ENCODE results near the gene MOG. TPM values are rescaled to one million over a fixed set of nuclear protein-coding genes. Genes with fewer than 3 reads are reported as not detected.

The MOG gene
- not detected for total RNA-seq

- ChIA-PET CTCF (interaction anchor here (1.0 kb wide), 1 partner anchor 9 kb away, joined by 3 read pairs; no protein-coding TSS in a partner anchor), POLR2A (no interaction called here)
- no peak for DNase-seq
- no peaks in the 10 kb centered on the region for H3K36me3 Mint-ChIP-seq (ENCODE audit: low read depth)
- H3K9me3 Mint-ChIP-seq = no peaks in the 10 kb centered on the region
- H3K27me3 Mint-ChIP-seq = peaks cover 34% of the 10 kb centered on the region
- no peak within 1 kb of the TSS for H3K4me3 Mint-ChIP-seq
- H3K4me1 Mint-ChIP-seq = no peaks in the 10 kb centered on the region
- no peak within 1 kb of the TSS for H3K27ac Mint-ChIP-seq
These were observed at the start of gene MOG for GRCh38 chr6:29656798-29657197. Gene MOG (plus strand): TSS chr6:29657092. CDS start chr6:29657210, 118 bp downstream.

GRCh38 chr6:29608131-29608530 lies 48.8 kb upstream of the MOG start:
- Mint-ChIP-seq H3K36me3 (ENCODE audit: low read depth) (peaks cover 16% of the 10 kb centered on the region), H3K9me3 (no peaks in the 10 kb centered on the region), H3K27ac (no peak overlapping the region), H3K4me1 (no peaks in the 10 kb centered on the region), H3K27me3 (no peaks in the 10 kb centered on the region), H3K4me3 (no peak overlapping the region)
- ChIA-PET POLR2A (no interaction called here), CTCF (no interaction called here)
- no peak for DNase-seq

GRCh38 chr6:29610540-29610939 lies 46.4 kb upstream of the MOG start:
- no peak overlapping the region for H3K27ac Mint-ChIP-seq
- H3K4me1 Mint-ChIP-seq = no peaks in the 10 kb centered on the region
- peaks cover 20% of the 10 kb centered on the region for H3K36me3 Mint-ChIP-seq (ENCODE audit: low read depth)
- CTCF ChIA-PET = no interaction called here
- no peak overlapping the region for H3K4me3 Mint-ChIP-seq
- H3K27me3 Mint-ChIP-seq = no peaks in the 10 kb centered on the region
- POLR2A ChIA-PET = interaction anchor here (1.1 kb wide), 1 partner anchor 18 kb away, joined by 3 read pairs; no protein-coding TSS in a partner anchor
- no peak for DNase-seq
- no peaks in the 10 kb centered on the region for H3K9me3 Mint-ChIP-seq

DNA sequence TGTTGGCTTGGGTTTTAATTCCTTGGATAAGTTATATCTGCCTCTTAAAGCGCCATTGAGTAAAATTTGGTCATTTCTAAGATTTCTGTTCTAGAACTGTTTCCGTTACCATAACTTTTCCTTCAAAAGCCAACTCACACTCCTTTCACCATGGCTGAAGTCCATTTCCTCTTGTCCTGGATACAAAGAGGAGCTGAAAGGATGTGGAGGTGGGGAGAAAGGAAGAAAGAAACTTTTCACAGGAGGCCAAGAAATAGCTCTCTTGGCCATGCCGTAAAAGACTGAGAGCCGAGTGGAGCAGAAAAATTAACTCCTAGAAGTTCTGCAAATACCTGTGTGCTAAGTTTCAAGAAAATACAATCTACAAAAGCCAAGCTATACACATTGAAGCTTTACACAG lies 45.5 kb upstream of the MOG start:
- Mint-ChIP-seq H3K27ac (no peak overlapping the region), H3K36me3 (ENCODE audit: low read depth) (peaks cover 20% of the 10 kb centered on the region), H3K4me3 (no peak overlapping the region), H3K9me3 (no peaks in the 10 kb centered on the region), H3K27me3 (no peaks in the 10 kb centered on the region), H3K4me1 (no peaks in the 10 kb centered on the region)
- ChIA-PET CTCF (interaction anchor here (0.7 to 1.7 kb wide), 2 partner anchors 39 to 570 kb away, joined by 3 to 5 read pairs; no protein-coding TSS in a partner anchor), POLR2A (interaction anchor here (0.6 to 1.1 kb wide), 2 partner anchors 18 to 145 kb away, joined by 3 read pairs; no protein-coding TSS in a partner anchor)
- no peak for DNase-seq

DNA sequence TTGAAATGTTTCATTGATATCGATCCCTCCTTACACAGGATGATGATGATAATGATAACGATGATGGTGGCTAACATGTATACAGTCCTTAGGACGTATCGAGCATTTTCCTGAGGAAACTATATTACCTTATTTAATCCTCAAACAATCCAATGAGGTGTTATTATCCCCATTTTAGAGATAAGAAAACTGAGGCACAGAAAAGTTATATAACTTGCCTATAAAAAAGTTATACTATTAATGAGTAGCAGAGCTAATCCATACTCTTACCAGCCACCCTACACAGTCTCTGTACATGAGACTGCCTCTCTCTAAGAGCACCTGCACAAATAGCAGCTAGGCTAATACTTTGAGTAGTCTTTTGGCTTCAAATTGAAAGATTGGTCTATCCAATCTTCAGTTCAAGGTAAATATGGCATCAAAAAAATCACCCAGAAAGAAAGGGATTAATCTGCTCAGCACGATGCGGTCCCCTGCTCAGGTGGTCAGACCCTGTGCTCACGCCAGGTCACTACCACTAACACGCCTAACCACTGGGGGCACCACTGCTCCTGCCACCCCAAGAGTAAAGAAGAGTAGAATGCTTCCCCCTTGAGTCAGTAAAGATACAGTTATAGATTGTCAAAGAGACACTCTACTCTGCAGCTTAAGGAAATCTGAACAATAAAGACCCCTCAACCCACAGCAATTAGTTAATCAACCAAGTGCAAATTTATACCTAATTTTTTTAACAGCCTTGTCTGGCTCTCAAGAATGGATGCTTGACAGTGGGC lies 38.9 kb upstream of the MOG start:
- H3K27ac Mint-ChIP-seq = no peak overlapping the region
- ChIA-PET POLR2A (no interaction called here), CTCF (interaction anchor here (1.5 to 2.1 kb wide), 2 partner anchors 10 to 35 kb away, joined by 5 to 6 read pairs; no protein-coding TSS in a partner anchor)
- H3K9me3 Mint-ChIP-seq = no peaks in the 10 kb centered on the region
- H3K4me3 Mint-ChIP-seq = no peak overlapping the region
- H3K27me3 Mint-ChIP-seq = no peaks in the 10 kb centered on the region
- no peaks in the 10 kb centered on the region for H3K4me1 Mint-ChIP-seq
- DNase-seq = no peak
- H3K36me3 Mint-ChIP-seq (ENCODE audit: low read depth) = peaks cover 21% of the 10 kb centered on the region

GRCh38 chr6:29619578-29620160 lies 37.2 kb upstream of the MOG start:
- H3K4me1 Mint-ChIP-seq = no peaks in the 10 kb centered on the region
- peaks cover 16% of the 10 kb centered on the region for H3K36me3 Mint-ChIP-seq (ENCODE audit: low read depth)
- ChIA-PET CTCF (interaction anchor here (0.8 to 1.4 kb wide), 3 partner anchors 9 to 34 kb away, joined by 3 to 5 read pairs (median 3); no protein-coding TSS in a partner anchor), POLR2A (no interaction called here)
- H3K4me3 Mint-ChIP-seq = no peak overlapping the region
- no peaks in the 10 kb centered on the region for H3K9me3 Mint-ChIP-seq
- DNase-seq = no peak
- H3K27me3 Mint-ChIP-seq = peaks cover 2% of the 10 kb centered on the region
- H3K27ac Mint-ChIP-seq = no peak overlapping the region

DNA sequence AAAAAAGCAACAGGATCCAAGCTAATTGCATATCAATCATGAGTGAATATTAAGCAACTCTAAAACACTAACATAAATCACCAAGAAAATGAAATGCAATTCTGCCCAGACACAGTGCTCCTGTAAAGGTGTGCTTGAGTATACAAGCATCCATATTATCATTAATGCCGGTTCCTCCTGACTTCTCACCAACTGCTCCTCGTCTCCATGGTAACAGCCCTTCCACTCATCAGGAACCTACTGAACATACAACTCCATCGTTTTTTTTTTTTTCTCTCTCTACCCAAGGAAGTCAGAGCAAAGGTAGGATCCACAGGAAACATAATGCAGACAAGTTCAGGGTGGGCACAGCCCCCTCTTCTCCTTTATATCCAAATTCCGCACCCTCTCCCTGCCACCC lies 36.3 kb upstream of the MOG start:
- Mint-ChIP-seq H3K27me3 (peaks cover 8% of the 10 kb centered on the region), H3K9me3 (no peaks in the 10 kb centered on the region), H3K4me1 (no peaks in the 10 kb centered on the region), H3K36me3 (ENCODE audit: low read depth) (peaks cover 16% of the 10 kb centered on the region), H3K27ac (no peak overlapping the region), H3K4me3 (no peak overlapping the region)
- ChIA-PET POLR2A (no interaction called here), CTCF (interaction anchor here (1.1 to 1.4 kb wide), 2 partner anchors 29 to 34 kb away, joined by 3 to 5 read pairs; no protein-coding TSS in a partner anchor)
- no peak for DNase-seq

DNA sequence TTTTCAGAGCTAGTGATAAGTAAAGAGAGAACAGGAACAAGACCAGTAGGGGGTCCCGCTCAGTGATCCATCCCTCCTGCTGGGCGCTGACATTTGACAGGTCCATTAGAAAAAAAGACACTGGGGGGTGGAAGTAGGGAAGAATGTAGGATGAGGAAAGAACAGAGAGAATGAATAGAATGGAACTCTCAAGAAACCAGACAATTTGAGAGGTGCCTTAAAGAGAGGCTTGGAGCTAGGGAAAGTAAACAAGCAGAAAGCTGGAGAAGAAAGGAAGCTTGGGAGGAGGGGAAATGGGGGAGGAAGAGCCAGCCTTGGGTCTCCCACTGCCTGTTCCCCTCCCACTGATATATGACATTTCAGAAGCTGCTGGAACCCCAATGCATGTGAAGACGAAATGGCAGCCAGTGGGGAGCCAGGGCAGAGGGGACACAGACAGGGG lies 32.4 kb upstream of the MOG start:
- H3K27me3 Mint-ChIP-seq = peaks cover 28% of the 10 kb centered on the region
- peaks cover 14% of the 10 kb centered on the region for H3K36me3 Mint-ChIP-seq (ENCODE audit: low read depth)
- DNase-seq = no peak
- H3K27ac Mint-ChIP-seq = no peak overlapping the region
- ChIA-PET CTCF (interaction anchor here (1.0 to 2.2 kb wide), 4 partner anchors 9 to 29 kb away, joined by 3 to 10 read pairs (median 4); partner anchors contain the start of gene GABBR1), POLR2A (interaction anchor here (0.8 kb wide), 1 partner anchor 23 kb away, joined by 3 read pairs; no protein-coding TSS in a partner anchor)
- peaks cover 14% of the 10 kb centered on the region for H3K4me1 Mint-ChIP-seq
- no peak overlapping the region for H3K4me3 Mint-ChIP-seq
- no peaks in the 10 kb centered on the region for H3K9me3 Mint-ChIP-seq

- H3K4me1 Mint-ChIP-seq = peaks cover 23% of the 10 kb centered on the region
- H3K4me3 Mint-ChIP-seq = no peak overlapping the region
- H3K36me3 Mint-ChIP-seq (ENCODE audit: low read depth) = peaks cover 9% of the 10 kb centered on the region
- H3K9me3 Mint-ChIP-seq = no peaks in the 10 kb centered on the region
- H3K27me3 Mint-ChIP-seq = peaks cover 36% of the 10 kb centered on the region
- no peak for DNase-seq
- ChIA-PET POLR2A (no interaction called here), CTCF (interaction anchor here (1.0 to 2.7 kb wide), 3 partner anchors 25 to 28 kb away, joined by 4 to 11 read pairs (median 10); no protein-coding TSS in a partner anchor)
- H3K27ac Mint-ChIP-seq = no peak overlapping the region
These were observed 31.5 kb upstream of the MOG start for GRCh38 chr6:29625337-29625930.

- Mint-ChIP-seq H3K4me1 (peaks cover 38% of the 10 kb centered on the region), H3K36me3 (ENCODE audit: low read depth) (peaks cover 10% of the 10 kb centered on the region), H3K4me3 (peak overlapping the region; percentile 47), H3K9me3 (no peaks in the 10 kb centered on the region), H3K27me3 (peaks cover 51% of the 10 kb centered on the region), H3K27ac (no peak overlapping the region)
- ChIA-PET CTCF (interaction anchor here (1.1 to 5.1 kb wide), 4 partner anchors 10 to 27 kb away, joined by 3 to 24 read pairs (median 8); no protein-coding TSS in a partner anchor), POLR2A (no interaction called here)
- no peak for DNase-seq
These were observed 29.7 kb upstream of the MOG start for GRCh38 chr6:29626948-29627754.

GRCh38 chr6:29627755-29628418 lies 29.0 kb upstream of the MOG start:
- POLR2A ChIA-PET = no interaction called here
- DNase-seq = peak; percentile 45
- no peak overlapping the region for H3K27ac Mint-ChIP-seq

More at GRCh38 chr6:29627755-29628418, 29.0 kb upstream of the MOG start:
- no peaks in the 10 kb centered on the region for H3K9me3 Mint-ChIP-seq
- H3K4me1 Mint-ChIP-seq = peaks cover 39% of the 10 kb centered on the region
- peak overlapping the region; percentile 79 for H3K4me3 Mint-ChIP-seq
- CTCF ChIA-PET = interaction anchor here (0.6 to 5.1 kb wide), 5 partner anchors 10 to 26 kb away, joined by 3 to 24 read pairs (median 11); no protein-coding TSS in a partner anchor
- H3K27me3 Mint-ChIP-seq = peaks cover 52% of the 10 kb centered on the region
- H3K36me3 Mint-ChIP-seq (ENCODE audit: low read depth) = peaks cover 10% of the 10 kb centered on the region
